ENCODE measurements around the gene SENP8. TPM values are rescaled to one million over a fixed set of nuclear protein-coding genes. Genes with fewer than 3 reads are reported as not detected.
"Not testable (repeated sequence)": the region's sequence is repeated elsewhere in the genome, so short reads cannot be mapped to it uniquely, and the experiment has no call there.

The SENP8 gene
- total RNA-seq, 1 donor from 2014 or later = 1.0 TPM

DNA sequence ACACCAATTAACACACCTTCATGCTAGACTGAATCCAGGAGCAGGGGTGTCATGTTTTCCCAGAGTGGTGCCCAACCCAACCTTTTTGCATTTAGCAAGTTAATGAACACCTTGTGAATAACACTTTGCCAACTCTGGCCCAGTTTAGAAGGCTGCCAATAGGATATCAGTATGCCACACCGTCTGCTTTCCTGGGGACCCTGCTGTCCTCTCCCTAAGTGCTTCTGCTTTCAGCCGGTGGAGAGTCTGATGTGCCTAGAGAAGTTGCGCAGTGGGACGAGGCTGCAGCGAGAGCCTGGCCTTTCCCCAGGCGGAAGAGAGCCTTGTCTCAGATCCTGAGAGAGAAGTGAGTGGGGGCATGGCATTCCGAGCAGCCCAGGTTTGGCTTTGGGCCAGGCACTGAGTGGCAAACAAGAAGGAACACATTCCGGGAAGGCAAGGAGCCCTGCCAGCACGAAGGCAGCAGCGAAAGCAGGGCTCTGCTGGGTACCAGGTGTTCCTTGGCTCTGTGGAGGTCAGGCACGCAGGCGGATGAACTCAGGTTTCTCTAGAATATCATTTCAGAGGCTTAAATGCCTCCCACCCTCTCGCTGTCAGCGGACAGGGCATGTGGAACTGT, 36.9 kb downstream of the SENP8 start:
- DNase-seq (ENCODE audit: low read depth in 2 of 2) = peak in 1 of 2 donors; percentile 45

DNA sequence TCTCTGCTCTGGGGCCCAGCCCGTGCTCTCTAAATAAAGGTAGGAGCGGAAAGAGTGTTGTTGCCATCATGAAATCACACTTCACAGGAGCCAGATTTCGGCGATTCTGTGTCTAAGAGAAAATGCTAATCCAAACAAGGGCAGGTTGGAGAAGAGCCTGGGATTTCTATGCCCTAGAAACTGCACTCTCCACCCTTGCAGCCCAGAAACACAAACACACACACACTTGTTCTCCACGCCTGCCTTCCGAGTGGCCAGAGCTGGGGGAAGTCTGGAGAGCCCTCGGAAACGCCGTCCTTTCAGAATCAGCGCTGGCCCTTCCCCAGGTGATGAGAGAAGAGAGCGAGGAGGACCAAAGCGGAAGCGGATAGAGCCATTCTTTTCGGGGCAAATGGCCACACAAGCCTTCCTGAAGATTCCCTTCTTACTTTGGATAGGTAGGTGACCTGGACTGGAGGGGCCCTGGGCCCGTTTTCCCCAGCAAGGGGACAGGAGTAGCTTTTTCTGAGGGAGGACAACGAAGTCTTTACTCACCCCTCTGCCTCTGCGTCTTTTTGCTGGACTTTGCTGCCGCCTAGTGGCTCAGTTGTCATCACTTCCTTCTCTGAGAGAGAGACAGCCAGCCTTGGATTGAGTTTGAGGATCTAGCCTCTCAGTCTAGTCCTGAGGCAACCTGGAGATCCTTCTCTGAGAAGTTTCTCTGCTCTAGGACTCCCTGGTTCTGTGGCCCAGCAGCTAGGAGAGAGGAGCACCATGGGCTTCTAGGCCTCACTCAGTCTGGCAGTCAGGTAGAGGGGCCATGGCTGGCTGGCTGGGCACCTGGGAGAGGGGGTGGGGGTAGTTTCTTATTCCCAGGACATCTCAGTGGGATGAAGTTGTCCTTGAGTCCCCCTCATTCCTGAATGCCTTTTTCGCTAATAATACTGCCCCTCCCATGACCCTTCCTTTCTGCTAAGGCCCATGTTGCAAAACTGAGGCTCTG, 37.7 kb downstream of the SENP8 start:
- peak; percentile 49 to 83 for DNase-seq (ENCODE audit: low read depth in 2 of 2)

GRCh38 chr15:72156928-72157327, 38.7 kb downstream of the SENP8 start:
- no peak for DNase-seq (ENCODE audit: low read depth in 2 of 2)

DNA sequence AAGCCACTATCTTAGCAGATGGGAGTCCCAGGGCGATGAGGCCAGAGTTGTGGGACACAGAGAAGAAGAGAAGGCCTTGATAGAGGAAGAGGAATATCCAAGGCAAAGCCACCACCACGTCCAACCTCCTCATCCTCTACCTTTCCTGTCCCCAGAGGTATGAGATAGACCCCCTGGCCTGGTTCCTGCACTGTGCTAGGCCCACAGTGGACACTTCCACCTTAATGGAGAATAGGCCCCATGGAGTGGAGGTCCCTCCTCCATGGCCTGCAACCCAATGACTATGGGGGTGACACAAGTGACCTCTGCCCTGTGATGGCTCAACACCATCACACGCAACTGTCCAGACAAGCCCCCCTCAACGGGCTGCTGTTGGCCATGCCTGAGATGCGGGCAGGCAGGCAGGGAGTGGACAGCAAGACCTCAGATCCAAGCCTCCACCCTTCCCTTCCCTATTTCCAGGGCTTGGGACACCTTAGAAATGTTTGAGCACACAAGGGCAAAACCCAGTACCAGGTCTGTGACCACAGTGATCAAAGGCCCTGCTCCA, 42.6 kb downstream of the SENP8 start:
- no peak for DNase-seq (ENCODE audit: low read depth in 2 of 2)

DNA sequence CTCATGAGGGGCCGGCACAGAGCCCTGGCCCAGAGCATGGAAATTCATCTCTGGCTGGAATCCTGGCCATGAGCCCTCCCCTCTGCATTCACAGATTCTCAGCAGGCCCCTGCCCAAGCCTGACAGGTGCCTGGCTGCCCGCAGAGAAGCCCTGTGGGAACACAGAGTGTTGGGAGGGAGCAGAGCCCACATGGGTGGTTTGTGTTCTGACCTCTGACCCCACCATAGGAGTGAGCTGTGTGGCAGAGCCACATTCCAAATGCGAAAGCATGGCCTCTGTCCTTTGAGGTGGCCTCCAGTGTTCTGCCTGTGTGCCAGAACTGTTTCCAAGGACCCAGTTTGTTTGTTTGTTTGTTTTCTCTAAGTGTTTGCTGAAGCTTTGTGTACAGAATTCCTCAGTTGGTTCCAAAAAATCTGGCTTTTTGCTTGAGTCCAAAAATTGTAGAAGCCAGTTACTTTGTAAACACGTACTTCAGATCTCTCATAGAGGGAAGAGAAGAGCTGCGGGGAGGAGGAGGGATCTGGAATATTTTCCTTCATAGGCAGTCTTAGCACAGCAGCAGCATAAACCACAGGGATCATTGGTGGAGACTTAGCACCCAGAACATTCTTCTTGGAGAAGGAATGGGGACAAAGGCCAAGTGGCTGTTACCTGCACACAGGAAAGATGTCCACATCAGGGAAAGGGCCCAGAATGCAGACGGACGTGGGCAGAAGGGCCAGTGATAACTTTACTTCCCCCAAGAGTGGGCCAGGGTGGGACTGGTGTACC, 43.3 kb downstream of the SENP8 start:
- DNase-seq (ENCODE audit: low read depth in 2 of 2) = no peak

GRCh38 chr15:72162569-72162968, 44.4 kb downstream of the SENP8 start:
- DNase-seq (ENCODE audit: low read depth in 2 of 2) = no peak

- no peak for DNase-seq (ENCODE audit: low read depth in 2 of 2)
Observed at GRCh38 chr15:72163719-72164118, 45.5 kb downstream of the SENP8 start.

DNA sequence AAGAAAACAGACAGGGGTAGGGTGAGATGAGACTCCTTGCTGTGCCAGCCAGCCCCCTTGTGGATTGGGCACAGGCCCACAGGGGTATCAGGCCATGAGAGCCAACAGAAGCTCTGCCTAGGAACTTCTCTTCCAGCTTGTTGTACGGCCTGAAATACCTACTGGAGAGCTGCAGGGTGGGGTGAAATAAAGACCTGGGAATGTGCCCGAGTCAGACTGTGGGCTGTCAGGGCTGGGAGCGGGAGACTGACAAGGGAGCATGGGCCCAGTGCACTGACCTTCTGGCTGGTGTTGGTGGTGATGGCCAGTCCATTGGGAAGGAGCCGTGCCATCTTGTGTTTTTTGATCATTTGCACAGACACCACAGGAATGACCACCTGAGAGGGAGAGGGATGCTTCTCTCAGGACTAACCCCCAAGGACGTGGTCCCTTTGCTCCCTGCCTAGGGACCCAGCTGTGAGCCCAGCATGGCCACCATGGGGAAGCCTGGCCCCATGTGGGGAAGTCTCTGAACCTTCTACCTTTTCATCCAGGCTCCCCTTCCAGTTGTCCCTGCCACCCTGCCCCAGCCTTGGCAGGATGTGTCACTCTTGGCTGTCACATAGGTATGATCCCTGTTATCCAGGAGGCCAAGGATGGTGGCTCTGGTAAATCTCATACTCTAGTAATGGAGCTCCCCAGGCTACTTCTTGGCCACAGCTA, 48.7 kb downstream of the SENP8 start:
- no peak for DNase-seq (ENCODE audit: low read depth in 2 of 2)

DNA sequence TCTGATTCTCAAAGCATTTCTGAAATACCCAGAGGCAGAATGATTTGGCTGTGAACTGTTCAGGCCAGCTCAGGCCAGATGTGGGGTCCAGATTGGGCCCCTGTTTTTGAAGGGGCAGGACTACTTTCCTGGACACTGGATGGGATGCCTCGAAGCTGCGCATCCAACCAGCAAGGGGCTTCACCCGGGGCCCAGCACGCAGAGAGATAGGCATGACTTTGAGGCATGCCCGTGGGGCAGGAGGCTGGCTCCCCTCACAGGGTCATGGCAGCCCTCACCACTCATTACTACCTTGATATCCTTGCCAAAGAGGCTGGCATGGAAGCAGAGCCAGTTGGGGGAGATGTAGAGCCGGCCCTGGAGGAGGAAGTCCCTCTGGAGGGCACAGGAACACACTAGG, 49.2 kb downstream of the SENP8 start:
- DNase-seq (ENCODE audit: low read depth in 2 of 2) = no peak

GRCh38 chr15:72168131-72168807, 50.1 kb downstream of the SENP8 start:
- DNase-seq (ENCODE audit: low read depth in 2 of 2) = no peak

GRCh38 chr15:72168808-72169190, 50.6 kb downstream of the SENP8 start:
- DNase-seq (ENCODE audit: low read depth in 2 of 2) = no peak

GRCh38 chr15:72169236-72169920, 51.2 kb downstream of the SENP8 start:
- DNase-seq (ENCODE audit: low read depth in 2 of 2) = no peak

DNA sequence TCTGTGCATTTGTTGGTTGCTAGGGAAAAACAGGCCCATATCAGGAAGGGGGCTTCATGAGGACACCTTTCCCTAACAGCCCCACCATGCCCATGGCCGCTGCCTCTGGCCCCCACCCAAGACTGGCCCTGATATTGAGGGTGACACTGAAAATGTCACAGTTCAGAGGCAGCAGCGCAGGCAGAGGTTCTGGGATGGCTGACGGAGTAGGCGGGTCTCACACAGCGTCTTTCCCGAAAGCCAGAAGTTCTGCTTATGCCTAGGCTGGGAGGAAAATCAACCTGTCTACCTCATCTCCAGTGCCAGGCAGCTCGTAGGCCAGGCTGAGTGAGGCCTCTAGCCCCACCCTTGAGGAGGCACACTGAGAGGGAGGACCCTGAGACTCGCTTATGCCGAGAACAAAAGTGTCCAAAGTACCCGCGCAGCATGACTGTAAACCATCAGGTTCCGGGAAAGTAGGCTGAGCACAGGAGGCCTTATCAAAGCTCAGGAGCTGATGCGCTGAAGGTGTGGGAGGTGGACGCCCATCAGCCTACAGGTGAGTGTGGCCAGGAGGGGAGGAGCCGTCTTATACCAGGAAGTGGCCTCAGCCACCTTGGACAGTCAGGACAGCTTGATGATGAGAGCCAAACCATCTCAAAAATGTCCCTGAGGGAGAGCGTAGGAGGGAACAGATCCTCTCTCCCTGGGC, 51.9 kb downstream of the SENP8 start:
- no peak for DNase-seq (ENCODE audit: low read depth in 2 of 2)

DNA sequence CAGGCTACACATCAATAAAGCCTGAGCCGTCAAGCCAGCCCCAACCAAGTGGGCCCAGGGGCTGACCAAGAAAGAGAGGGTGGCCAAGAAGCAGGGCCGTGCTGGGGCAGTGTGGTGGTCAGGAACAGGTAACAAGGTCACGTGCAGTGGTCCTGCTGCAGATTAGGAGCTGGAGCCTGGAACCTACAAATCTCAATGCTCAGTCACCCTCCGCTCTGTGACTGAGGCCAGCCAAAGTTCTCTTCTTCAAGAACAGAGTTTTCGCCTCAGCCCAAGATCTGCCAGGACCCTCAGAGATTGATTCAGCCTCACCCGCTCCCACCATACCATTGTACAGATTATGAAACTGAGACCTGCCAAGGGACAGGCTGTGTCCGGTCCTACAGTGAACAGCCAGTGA, 52.5 kb downstream of the SENP8 start:
- DNase-seq (ENCODE audit: low read depth in 2 of 2) = no peak

GRCh38 chr15:72171978-72172377, 53.8 kb downstream of the SENP8 start:
- not testable (repeated sequence) for DNase-seq (ENCODE audit: low read depth in 2 of 2)

- no peak for DNase-seq (ENCODE audit: low read depth in 2 of 2)
Observed at GRCh38 chr15:72172796-72173195, 54.6 kb downstream of the SENP8 start.

GRCh38 chr15:72173401-72173800, 55.2 kb downstream of the SENP8 start:
- DNase-seq (ENCODE audit: low read depth in 2 of 2) = no peak

- DNase-seq (ENCODE audit: low read depth in 2 of 2) = no peak
Observed at GRCh38 chr15:72173864-72174550, 55.8 kb downstream of the SENP8 start.

Data from dermis microvascular lymphatic vessel endothelial cell (primary cell).